Common myeloid progenitor, CD34-positive (primary cell): ENCODE results near the gene FAM187B.
A peak's percentile ranks its signal among the peaks of the same experiment; 100 is the strongest.

Experiments
- CTCF ChIA-PET: fragments of 350-600 bp; sonication (Branson Sonifier 250); formaldehyde crosslinking; loops from one replicate; lab custom pipeline; 2021; ENCODE audit warnings: antibody characterized with exemption; lab: Charles Lee
- POLR2A ChIA-PET: fragments of 350-600 bp; sonication (Branson Sonifier 250); formaldehyde crosslinking; loops from one replicate; lab custom pipeline; 2021; ENCODE audit warnings: antibody characterized with exemption; lab: Charles Lee
- DNase-seq, 3 donors: peaks; one replicate each; pipeline versions ENCODE4 v3.0.0 to v3.0.0-alpha.2; 2013
- H3K27ac ChIP-seq, 2 experiments: 1 replicate in 1 of 2; 2 replicates in 1 of 2; pipeline ENCODE4 v1.7.0; 2013; ENCODE audit warnings: inconsistent platforms in 2 of 2, low read length in 2 of 2, mild to moderate bottlenecking in 2 of 2, low read depth in 1 of 2, moderate library complexity in 1 of 2; ENCODE audit not compliant: severe bottlenecking in 2 of 2, insufficient read depth in 1 of 2, poor library complexity in 1 of 2
- H3K27me3 ChIP-seq, 5 experiments: replicated peaks in 2 of 5; 1 replicate in 3 of 5; 2 replicates in 2 of 5; pipeline versions ENCODE4 v1.6.1 to v1.7.0; 2013; ENCODE audit warnings: low read length in 4 of 5, mild to moderate bottlenecking in 2 of 5, moderate library complexity in 2 of 5, inconsistent platforms in 1 of 5; ENCODE audit not compliant: insufficient read depth in 5 of 5, control insufficient read depth in 4 of 5
- H3K36me3 ChIP-seq, 4 experiments: 1 replicate in 2 of 4; 2 replicates in 2 of 4; pipeline versions ENCODE4 v1.6.1 to v1.7.0; 2013; ENCODE audit warnings: low read length in 3 of 4, control low read depth in 1 of 4, mild to moderate bottlenecking in 1 of 4; ENCODE audit not compliant: control insufficient read depth in 4 of 4, insufficient read depth in 4 of 4
- H3K4me1 ChIP-seq, 4 experiments: 1 replicate in 3 of 4; 2 replicates in 1 of 4; pipeline versions ENCODE4 v1.6.1 to v1.7.1; 2013; ENCODE audit warnings: low read length in 3 of 4, mild to moderate bottlenecking in 3 of 4, control low read depth in 1 of 4, inconsistent platforms in 1 of 4, moderate library complexity in 1 of 4; ENCODE audit not compliant: control insufficient read depth in 4 of 4, insufficient read depth in 4 of 4; ENCODE audit errors: control extremely low read depth in 1 of 4
- H3K4me3 ChIP-seq, 7 experiments: 1 replicate in 4 of 7; 2 replicates in 3 of 7; pipeline versions ENCODE4 v1.5.1 to v1.7.0; 2013; ENCODE audit warnings: mild to moderate bottlenecking in 7 of 7, low read length in 6 of 7, moderate library complexity in 6 of 7, inconsistent platforms in 2 of 7, low read depth in 2 of 7, control low read depth in 1 of 7; ENCODE audit not compliant: insufficient read depth in 4 of 7, control insufficient read depth in 1 of 7; ENCODE audit errors: extremely low read depth in 1 of 7
- H3K9me3 ChIP-seq, 5 experiments: 1 replicate in 4 of 5; 2 replicates in 1 of 5; pipeline versions ENCODE4 v1.6.1 to v1.7.1; 2013; ENCODE audit warnings: low read length in 4 of 5, mild to moderate bottlenecking in 2 of 5, inconsistent platforms in 1 of 5, low read depth in 1 of 5, moderate library complexity in 1 of 5; ENCODE audit not compliant: control insufficient read depth in 4 of 5, insufficient read depth in 2 of 5; ENCODE audit errors: control extremely low read depth in 1 of 5
- WGBS: methylation state at CpG from one replicate; pipeline ENCODE4 v1.1.5; 2013; ENCODE audit not compliant: insufficient coverage; 5-methylcytosine and 5-hydroxymethylcytosine counted together

Gene FAM187B

GRCh38 chr19:35217649-35217990, 10.9 kb downstream of the FAM187B start:
- no peak overlapping the region for H3K4me3 ChIP-seq
- POLR2A ChIA-PET, result interaction anchor here (0.6 kb wide), 1 partner anchor 72 kb away, joined by 3 read pairs; no protein-coding TSS in a partner anchor
- CTCF ChIA-PET, result no interaction called here
- no peaks in the 10 kb centered on the region for H3K27me3 ChIP-seq
- no peak for DNase-seq
- H3K36me3 ChIP-seq, result no peaks in the 10 kb centered on the region
- peaks cover 2 to 68% (median 43%) of the 10 kb centered on the region in 4 experiments for H3K4me1 ChIP-seq
- no peak overlapping the region for H3K27ac ChIP-seq
- peaks cover 0 to 11% (median 0%) of the 10 kb centered on the region in 5 experiments for H3K9me3 ChIP-seq

DNA sequence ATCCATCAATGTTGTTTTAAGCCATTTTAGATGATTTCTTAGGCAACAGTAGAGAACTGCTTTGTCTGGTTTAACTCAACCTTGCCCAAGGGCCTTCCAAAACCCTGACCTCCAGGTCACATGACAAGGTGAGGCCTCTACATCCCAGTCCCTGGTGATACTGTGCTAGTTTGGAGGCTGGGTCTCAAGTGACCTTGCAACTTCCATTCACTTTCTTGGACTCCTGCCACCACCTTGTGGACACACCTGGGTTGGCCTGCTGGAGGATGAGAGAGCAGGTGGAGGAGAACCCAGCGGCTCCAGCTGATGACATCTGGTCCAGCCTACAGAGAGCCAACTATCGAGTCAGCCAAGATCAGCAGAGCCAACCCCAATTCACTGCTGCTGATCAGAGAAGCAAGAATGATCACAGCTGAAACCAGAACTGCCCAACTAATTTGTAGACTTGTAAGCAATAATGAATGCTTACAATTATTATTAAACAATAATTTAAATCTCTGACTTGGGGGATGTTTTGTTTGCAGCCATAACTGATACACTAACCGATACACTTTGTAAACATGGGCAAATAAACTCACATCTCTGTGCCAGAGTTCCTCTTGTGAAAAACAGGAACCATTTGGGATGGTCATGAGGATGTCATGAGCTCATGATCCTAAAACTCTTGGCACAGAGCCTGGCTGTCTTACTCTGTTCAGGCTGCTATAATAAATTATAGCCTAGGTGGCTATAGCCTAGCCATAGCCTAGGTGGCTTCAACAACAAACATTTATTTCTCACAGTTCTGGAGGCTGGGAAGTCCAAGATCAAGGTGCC, 11.5 kb downstream of the FAM187B start:
- Histone ChIP-seq H3K27me3 (no peaks in the 10 kb centered on the region), H3K36me3 (no peaks in the 10 kb centered on the region), H3K27ac (no peak overlapping the region), H3K4me3 (no peak overlapping the region), H3K9me3 (peaks cover 0 to 8% (median 0%) of the 10 kb centered on the region in 5 experiments), H3K4me1 (peaks cover 6 to 70% (median 47%) of the 10 kb centered on the region in 4 experiments)
- 33% methylated on average over 1 of the region's 3 CpGs for WGBS
- DNase-seq, result peak; percentile 29 to 75 (median 73)
- POLR2A ChIA-PET, result interaction anchor here (0.6 kb wide), 1 partner anchor 71 kb away, joined by 3 read pairs; no protein-coding TSS in a partner anchor
- CTCF ChIA-PET, result no interaction called here

GRCh38 chr19:35216016-35216832, 12.3 kb downstream of the FAM187B start:
- ChIA-PET POLR2A (no interaction called here), CTCF (interaction anchor here (0.9 to 2.5 kb wide), 2 partner anchors 24 to 74 kb away, joined by 3 to 8 read pairs; no protein-coding TSS in a partner anchor)
- Histone ChIP-seq H3K36me3 (no peaks in the 10 kb centered on the region), H3K4me3 (no peak overlapping the region), H3K9me3 (peaks cover 0 to 8% (median 0%) of the 10 kb centered on the region in 5 experiments), H3K27ac (no peak overlapping the region), H3K27me3 (no peaks in the 10 kb centered on the region), H3K4me1 (peaks cover 7 to 71% (median 54%) of the 10 kb centered on the region in 4 experiments)
- 100% methylated on average over 1 of the region's 8 CpGs for WGBS
- DNase-seq, result peak in 1 of 3 donors; percentile 35

DNA sequence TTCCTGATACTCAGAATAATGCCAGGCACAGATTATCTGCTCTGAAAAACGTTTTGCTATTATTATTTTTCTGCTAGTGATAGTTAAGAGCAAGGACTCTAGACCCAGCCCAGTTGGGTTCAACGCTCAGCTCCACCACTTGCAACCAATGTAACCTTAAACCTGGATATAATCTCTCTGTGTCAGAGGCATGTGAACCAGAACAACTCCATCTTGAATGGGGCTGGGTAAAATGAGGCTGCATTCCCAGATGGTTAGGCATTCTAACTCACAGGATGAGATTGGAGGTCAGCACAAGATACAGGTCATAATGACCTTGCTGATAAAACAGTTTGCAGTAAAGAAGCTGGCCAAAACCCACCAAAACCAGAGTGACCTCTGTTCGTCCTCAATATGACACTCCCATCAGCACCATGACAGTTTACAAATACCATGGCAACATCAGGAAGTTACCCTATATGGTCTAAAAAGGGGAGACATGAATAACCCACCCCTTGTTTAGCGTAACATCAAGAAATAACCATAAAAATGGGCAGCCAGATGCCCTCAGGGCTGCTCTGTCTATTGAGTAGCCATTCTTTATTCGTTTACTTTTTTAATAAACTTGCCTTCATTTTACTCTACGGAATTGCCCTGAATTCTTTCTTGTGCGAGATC, 13.6 kb downstream of the FAM187B start:
- Histone ChIP-seq H3K4me3 (no peak overlapping the region), H3K27ac (no peak overlapping the region), H3K27me3 (no peaks in the 10 kb centered on the region), H3K36me3 (no peaks in the 10 kb centered on the region), H3K9me3 (peaks cover 0 to 8% (median 0%) of the 10 kb centered on the region in 5 experiments), H3K4me1 (peaks cover 7 to 67% (median 55%) of the 10 kb centered on the region in 4 experiments)
- no peak for DNase-seq
- 100% methylated on average over 4 of the region's 7 CpGs for WGBS
- CTCF ChIA-PET, result interaction anchor here (0.9 to 2.5 kb wide), 4 partner anchors 11 to 73 kb away, joined by 3 to 8 read pairs (median 3); no protein-coding TSS in a partner anchor
- POLR2A ChIA-PET, result no interaction called here

DNA sequence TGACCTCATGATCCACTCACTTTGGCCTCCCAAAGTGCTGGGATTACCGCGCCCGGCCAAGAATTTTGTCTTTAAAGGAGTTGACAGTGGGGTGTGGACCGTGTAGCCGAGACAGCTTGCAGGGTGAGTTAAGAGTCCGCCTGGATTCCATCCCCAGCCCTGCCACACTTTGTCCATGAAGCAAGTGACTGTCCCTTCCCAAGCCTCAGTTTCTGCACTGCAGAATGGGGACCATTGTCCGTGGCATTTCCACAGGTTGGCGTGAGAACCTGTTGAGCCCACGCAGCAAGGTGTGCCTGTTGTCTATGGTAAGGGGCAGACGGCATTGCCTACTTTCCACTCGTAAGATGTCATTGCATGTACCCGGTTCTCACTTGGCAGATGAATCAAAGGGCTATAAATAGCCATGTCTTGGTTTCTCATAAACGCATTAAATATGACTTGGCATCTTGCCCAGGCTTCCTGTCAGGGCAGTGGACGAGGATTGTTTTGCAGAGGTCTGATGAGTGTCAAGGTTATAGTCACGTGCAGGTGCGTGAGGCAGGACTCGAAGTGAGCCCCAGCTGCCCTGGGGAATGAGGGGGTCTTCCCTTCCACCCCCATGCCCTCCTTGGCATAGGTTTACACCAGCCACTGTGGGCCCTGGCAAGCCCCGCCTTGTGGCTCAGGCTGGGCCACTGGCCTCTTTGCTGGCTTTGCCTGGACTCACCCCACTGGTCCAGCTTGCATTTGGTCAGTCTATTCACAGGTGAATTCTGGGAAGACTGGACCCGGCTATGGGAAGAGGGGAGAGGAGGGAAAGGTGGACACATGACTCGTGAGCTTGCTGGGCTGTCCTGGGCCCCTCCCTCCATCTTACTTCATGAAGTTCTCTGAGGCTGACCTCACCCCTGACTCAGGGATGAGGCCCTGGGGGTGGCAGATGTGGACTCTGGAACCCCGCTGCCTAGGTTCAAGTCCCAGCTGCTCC, 14.6 kb downstream of the FAM187B start:
- peaks cover 7 to 68% (median 56%) of the 10 kb centered on the region in 4 experiments for H3K4me1 ChIP-seq
- H3K9me3 ChIP-seq, result peaks cover 0 to 3% (median 0%) of the 10 kb centered on the region in 5 experiments
- H3K27ac ChIP-seq, result peak overlapping the region in 1 of 2 experiments; percentile 49
- H3K27me3 ChIP-seq, result no peaks in the 10 kb centered on the region
- WGBS, result 8% methylated on average over 15 of the region's 21 CpGs
- DNase-seq, result peak; percentile 94 to 99 (median 98)
- H3K36me3 ChIP-seq, result no peaks in the 10 kb centered on the region
- peak overlapping the region in 5 of 7 experiments; percentile 13 to 54 (median 30) for H3K4me3 ChIP-seq
- ChIA-PET POLR2A (no interaction called here), CTCF (interaction anchor here (1.0 to 2.5 kb wide), 4 partner anchors 9 to 72 kb away, joined by 3 to 8 read pairs (median 3); no protein-coding TSS in a partner anchor)

DNA sequence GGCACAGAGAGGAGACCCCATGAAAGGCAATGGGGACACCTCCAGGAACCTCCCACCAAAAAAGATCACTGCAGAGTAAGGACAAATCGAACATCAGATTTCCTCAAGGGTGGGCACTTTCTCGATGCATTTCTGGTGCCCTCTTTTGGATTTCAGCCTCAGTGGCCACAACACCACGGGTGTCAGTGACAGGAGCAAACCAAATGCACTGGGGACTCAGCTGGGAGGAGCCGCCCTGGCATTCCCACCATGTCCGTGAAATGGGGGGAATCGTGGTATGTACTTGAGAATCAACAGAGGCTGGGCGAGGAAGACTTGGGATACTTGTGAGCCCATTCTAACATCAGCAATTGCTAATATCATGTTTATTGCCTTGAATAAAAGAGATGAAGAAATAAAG, 16.3 kb downstream of the FAM187B start:
- H3K27ac ChIP-seq, result no peak overlapping the region
- H3K4me1 ChIP-seq, result peaks cover 8 to 70% (median 59%) of the 10 kb centered on the region in 4 experiments
- no peaks in the 10 kb centered on the region for H3K36me3 ChIP-seq
- peak overlapping the region in 2 of 7 experiments; percentile 9 to 36 for H3K4me3 ChIP-seq
- peaks cover 0 to 2% (median 0%) of the 10 kb centered on the region in 5 experiments for H3K9me3 ChIP-seq
- POLR2A ChIA-PET, result no interaction called here
- no peak for DNase-seq
- H3K27me3 ChIP-seq, result no peaks in the 10 kb centered on the region
- 24% methylated on average over 4 of the region's 7 CpGs for WGBS
- CTCF ChIA-PET, result interaction anchor here (1.0 to 1.5 kb wide), 4 partner anchors 10 to 59 kb away, joined by 3 to 4 read pairs (median 3); no protein-coding TSS in a partner anchor
